ENCODE data around the gene ST6GALNAC3.
"Not testable (repeated sequence)": the region's sequence is repeated elsewhere in the genome, so short reads cannot be mapped to it uniquely, and the experiment has no call there.

The ST6GALNAC3 gene

GRCh38 chr1:76074321-76075187 lies at the start of gene ST6GALNAC3:
ST6GALNAC3 (plus strand) TSS chr1:76074746.
- DNase-seq: peak; percentile 50

- no peak for DNase-seq
Measured at GRCh38 chr1:76027341-76027740, 47.2 kb upstream of the ST6GALNAC3 start.

- no peak for DNase-seq
Measured at GRCh38 chr1:76029331-76029730, 45.2 kb upstream of the ST6GALNAC3 start.

GRCh38 chr1:76031496-76031895 lies 43.0 kb upstream of the ST6GALNAC3 start:
- no peak for DNase-seq

- no peak for DNase-seq
Measured at GRCh38 chr1:76033800-76034475, 40.6 kb upstream of the ST6GALNAC3 start.

GRCh38 chr1:76035053-76035452 lies 39.5 kb upstream of the ST6GALNAC3 start:
- DNase-seq: no peak

GRCh38 chr1:76037324-76037723 lies 37.2 kb upstream of the ST6GALNAC3 start:
- no peak for DNase-seq

GRCh38 chr1:76038287-76039004 lies 36.1 kb upstream of the ST6GALNAC3 start:
- DNase-seq: no peak

GRCh38 chr1:76046149-76046548 lies 28.4 kb upstream of the ST6GALNAC3 start:
- no peak for DNase-seq

- DNase-seq: no peak
Measured at GRCh38 chr1:76048219-76048618, 26.3 kb upstream of the ST6GALNAC3 start.

- no peak for DNase-seq
Measured at GRCh38 chr1:76048926-76049325, 25.6 kb upstream of the ST6GALNAC3 start.

- no peak for DNase-seq
Measured at GRCh38 chr1:76049498-76049897, 25.0 kb upstream of the ST6GALNAC3 start.

- DNase-seq: not testable (repeated sequence)
Measured at GRCh38 chr1:76050073-76050472, 24.5 kb upstream of the ST6GALNAC3 start.

GRCh38 chr1:76053021-76053420 lies 21.5 kb upstream of the ST6GALNAC3 start:
- no peak for DNase-seq

- DNase-seq: no peak
Measured at GRCh38 chr1:76054359-76054758, 20.2 kb upstream of the ST6GALNAC3 start.

GRCh38 chr1:76055987-76056386 lies 18.6 kb upstream of the ST6GALNAC3 start:
- no peak for DNase-seq

- no peak for DNase-seq
Measured at GRCh38 chr1:76059451-76059850, 15.1 kb upstream of the ST6GALNAC3 start.

GRCh38 chr1:76065270-76065669 lies 9.3 kb upstream of the ST6GALNAC3 start:
- DNase-seq: no peak

GRCh38 chr1:76066394-76066793 lies 8.2 kb upstream of the ST6GALNAC3 start:
- DNase-seq: no peak

- DNase-seq: no peak
Measured at GRCh38 chr1:76068542-76068941, 6.0 kb upstream of the ST6GALNAC3 start.

- DNase-seq: no peak
Measured at GRCh38 chr1:76068953-76069561, 5.5 kb upstream of the ST6GALNAC3 start.

GRCh38 chr1:76070538-76070937 lies 4.0 kb upstream of the ST6GALNAC3 start:
- no peak for DNase-seq

- no peak for DNase-seq
Measured at GRCh38 chr1:76073481-76073880, 1.1 kb upstream of the ST6GALNAC3 start.

All from NCI-H1694 treated with DMSO at 0.1 percent for 48 hours (cell line).